ENCODE results near the gene AGT. TPM values are rescaled to one million over a fixed set of nuclear protein-coding genes. Genes with fewer than 3 reads are reported as not detected.
A peak's percentile ranks its signal among the peaks of the same experiment; 100 is the strongest.

The AGT gene
- total RNA-seq, 4 donors from 2014 or later, result 1.7 to 47.3 (median 38.6) TPM

GRCh38 chr1:230705289-230706019, 8.5 kb downstream of the AGT start:
- Histone ChIP-seq H3K9me3 (no peaks in the 10 kb centered on the region), H3K36me3 (no peaks in the 10 kb centered on the region), H3K4me1 (peaks cover 0 to 10% (median 0%) of the 10 kb centered on the region in 4 donors), H3K27ac (no peak overlapping the region), H3K27me3 (no peaks in the 10 kb centered on the region), H3K4me3 (no peak overlapping the region)
- peak in 2 of 3 donors; percentile 58 to 70 for DNase-seq
- TF ChIP-seq CTCF (IDR thresholded peaks at IDR 0.05) (no peak), POLR2A (IDR thresholded peaks at IDR 0.05) (no peak)

DNA sequence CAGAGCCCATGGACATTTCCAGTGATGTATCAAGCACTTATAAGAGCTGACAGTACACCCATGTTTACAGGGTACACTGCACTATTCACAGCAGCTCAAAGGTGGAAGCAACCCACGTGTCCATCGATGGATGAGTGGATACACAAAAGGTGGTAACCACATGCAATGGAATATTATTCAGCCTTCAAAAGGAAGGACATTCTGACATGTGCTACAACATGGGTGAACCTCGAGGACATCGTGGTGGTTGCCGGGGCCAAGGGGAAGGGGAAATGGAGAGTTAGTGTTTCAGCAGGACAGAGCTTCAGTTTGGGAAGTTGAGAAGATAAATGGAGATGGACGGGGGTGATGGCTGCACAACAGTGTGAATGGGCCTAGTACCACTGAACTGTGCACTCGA, 9.1 kb downstream of the AGT start:
- Histone ChIP-seq H3K4me3 (no peak overlapping the region), H3K27me3 (no peaks in the 10 kb centered on the region), H3K4me1 (peaks cover 0 to 10% (median 0%) of the 10 kb centered on the region in 4 donors), H3K36me3 (no peaks in the 10 kb centered on the region), H3K27ac (no peak overlapping the region), H3K9me3 (no peaks in the 10 kb centered on the region)
- DNase-seq, result no peak
- TF ChIP-seq POLR2A (IDR thresholded peaks at IDR 0.05), result no peak
- TF ChIP-seq CTCF (IDR thresholded peaks at IDR 0.05), result no peak

DNA sequence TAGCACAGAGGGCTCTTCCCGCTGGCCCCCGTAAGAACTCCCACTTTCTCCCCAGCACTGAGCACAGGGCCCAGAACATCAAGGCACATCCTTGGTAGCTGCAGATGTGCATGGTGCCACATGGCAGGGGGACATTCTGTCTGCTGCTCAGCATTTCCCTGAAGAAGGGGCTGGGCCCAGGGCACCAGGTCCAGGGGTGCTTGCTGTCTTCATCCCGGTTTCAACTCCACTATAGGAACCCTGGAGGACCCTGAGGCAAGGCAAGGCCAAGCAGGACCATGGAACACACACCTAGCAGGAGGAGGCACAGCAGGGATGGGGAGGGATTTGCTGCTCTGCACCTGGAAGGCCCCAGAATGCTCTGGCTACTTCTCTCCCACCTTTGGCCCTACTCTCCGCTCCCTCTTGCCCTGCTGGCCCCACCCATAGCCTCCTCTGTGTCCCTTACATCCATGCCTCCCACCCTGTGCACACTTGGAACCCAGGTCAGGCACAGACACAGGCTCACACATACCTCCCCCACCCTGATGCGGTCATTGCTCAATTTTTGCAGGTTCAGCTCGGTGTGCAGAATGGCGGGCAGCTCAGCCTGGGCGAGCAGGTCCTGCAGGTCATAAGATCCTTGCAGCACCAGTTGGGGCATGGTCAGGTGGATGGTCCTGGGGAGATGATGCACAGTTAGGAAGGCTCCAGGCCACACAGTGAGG, 10.1 kb downstream of the AGT start:
- DNase-seq, result no peak
- H3K9me3 ChIP-seq, result no peaks in the 10 kb centered on the region
- no peak overlapping the region for H3K4me3 ChIP-seq
- H3K27ac ChIP-seq, result no peak overlapping the region
- no peaks in the 10 kb centered on the region for H3K36me3 ChIP-seq
- H3K4me1 ChIP-seq, result peaks cover 0 to 10% (median 0%) of the 10 kb centered on the region in 4 donors
- TF ChIP-seq CTCF (IDR thresholded peaks at IDR 0.05), result no peak
- no peak for TF ChIP-seq POLR2A (IDR thresholded peaks at IDR 0.05)
- no peaks in the 10 kb centered on the region for H3K27me3 ChIP-seq

GRCh38 chr1:230702934-230703678, 10.8 kb downstream of the AGT start:
- TF ChIP-seq POLR2A (IDR thresholded peaks at IDR 0.05) (no peak), CTCF (IDR thresholded peaks at IDR 0.05) (no peak)
- Histone ChIP-seq H3K4me3 (no peak overlapping the region), H3K27ac (no peak overlapping the region), H3K36me3 (no peaks in the 10 kb centered on the region), H3K27me3 (no peaks in the 10 kb centered on the region), H3K9me3 (no peaks in the 10 kb centered on the region), H3K4me1 (peaks cover 0 to 6% (median 0%) of the 10 kb centered on the region in 4 donors)
- DNase-seq, result peak in 1 of 3 donors; percentile 49

GRCh38 chr1:230701895-230702768, 11.8 kb downstream of the AGT start:
- no peak for DNase-seq
- TF ChIP-seq POLR2A (IDR thresholded peaks at IDR 0.05) (no peak), CTCF (IDR thresholded peaks at IDR 0.05) (no peak)
- H3K4me3 ChIP-seq, result no peak overlapping the region

More at GRCh38 chr1:230701895-230702768, 11.8 kb downstream of the AGT start:
- H3K27ac ChIP-seq, result no peak overlapping the region
- no peaks in the 10 kb centered on the region for H3K9me3 ChIP-seq
- H3K27me3 ChIP-seq, result no peaks in the 10 kb centered on the region
- H3K4me1 ChIP-seq, result no peaks in the 10 kb centered on the region
- H3K36me3 ChIP-seq, result no peaks in the 10 kb centered on the region

Data from Peyer's patch (tissue), 4 donors.